ENCODE results near the gene PPP1R13B. TPM values are rescaled to one million over a fixed set of nuclear protein-coding genes. Genes with fewer than 3 reads are reported as not detected.

PPP1R13B gene
- total RNA-seq, 1 experiment from 2014 or later, result 17.8 TPM

GRCh38 chr14:103773521-103773920 is 73.9 kb downstream of the PPP1R13B start:
- ChIA-PET POLR2A (no interaction called here), CTCF (no interaction called here), RAD21 (ENCODE audit: low non-redundant PET in 1 of 2, low total read pairs in 2 of 2, uncharacterized antibody in 2 of 2, unreplicated experiment in 2 of 2) (no interaction called here)
- no peak overlapping the region for H3K27ac ChIP-seq (ENCODE audit: low read depth, low read length)
- H3K4me3 ChIP-seq (replicated peaks in 1 of 2; ENCODE audit: low read depth in 1 of 2, low read length in 2 of 2), result no peak overlapping the region
- no TSS peak for BruUV-seq (replicated peaks)
- no peaks in the 10 kb centered on the region for H3K27me3 ChIP-seq (ENCODE audit: insufficient read depth, low read length)
- H3K4me1 ChIP-seq (ENCODE audit: control insufficient read depth in 1 of 2, insufficient read depth in 2 of 2, low read length in 2 of 2), result no peaks in the 10 kb centered on the region
- no peaks in the 10 kb centered on the region for H3K9me2 ChIP-seq (ENCODE audit: insufficient read depth)
- intact Hi-C loops (cut with micrococcal nuclease), result no loop called here
- H3K79me2 ChIP-seq (ENCODE audit: insufficient read depth, low read length), result no peaks in the 10 kb centered on the region
- H3K9me3 ChIP-seq (ENCODE audit: control insufficient read depth in 1 of 2, insufficient read depth in 1 of 2, low read depth in 1 of 2, low read length in 2 of 2), result no peaks in the 10 kb centered on the region
- H3K9ac ChIP-seq (ENCODE audit: low read length), result no peak overlapping the region
- no peaks in the 10 kb centered on the region; a peak in 1 of 4 replicates for H3K36me3 ChIP-seq (ENCODE audit: control insufficient read depth in 1 of 2, insufficient read depth in 2 of 2, low read length in 2 of 2)
- H3K4me2 ChIP-seq (ENCODE audit: low read length), result no peak overlapping the region
- TF ChIP-seq SP1 (IDR thresholded peaks at IDR 0.05; ENCODE audit: low read depth), result no peak
- TF ChIP-seq SIN3A (IDR thresholded peaks at IDR 0.05; ENCODE audit: low read depth), result no peak
- TF ChIP-seq, protein P1, sequence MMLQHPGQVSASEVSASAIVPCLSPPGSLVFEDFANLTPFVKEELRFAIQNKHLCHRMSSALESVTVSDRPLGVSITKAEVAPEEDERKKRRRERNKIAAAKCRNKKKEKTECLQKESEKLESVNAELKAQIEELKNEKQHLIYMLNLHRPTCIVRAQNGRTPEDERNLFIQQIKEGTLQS (IDR thresholded peaks at IDR 0.05), result no peak
- TF ChIP-seq EZH2 (IDR thresholded peaks at IDR 0.05), result no peak
- TF ChIP-seq POLR2AphosphoS5 (IDR thresholded peaks at IDR 0.05; ENCODE audit: low read depth, low read length), result no peak
- TF ChIP-seq ZFX (IDR thresholded peaks at IDR 0.05), result no peak
- no peak for TF ChIP-seq SRF (IDR thresholded peaks at IDR 0.05; ENCODE audit: low read depth)
- DNase-seq (ENCODE audit: low read depth, low spot score) (no peak), ATAC-seq (no peak)
- no peak overlapping the region for H2AFZ ChIP-seq (ENCODE audit: low read depth, low read length, poor library complexity, severe bottlenecking)
- no peaks in the 10 kb centered on the region for H4K20me1 ChIP-seq (ENCODE audit: insufficient read depth)

DNA sequence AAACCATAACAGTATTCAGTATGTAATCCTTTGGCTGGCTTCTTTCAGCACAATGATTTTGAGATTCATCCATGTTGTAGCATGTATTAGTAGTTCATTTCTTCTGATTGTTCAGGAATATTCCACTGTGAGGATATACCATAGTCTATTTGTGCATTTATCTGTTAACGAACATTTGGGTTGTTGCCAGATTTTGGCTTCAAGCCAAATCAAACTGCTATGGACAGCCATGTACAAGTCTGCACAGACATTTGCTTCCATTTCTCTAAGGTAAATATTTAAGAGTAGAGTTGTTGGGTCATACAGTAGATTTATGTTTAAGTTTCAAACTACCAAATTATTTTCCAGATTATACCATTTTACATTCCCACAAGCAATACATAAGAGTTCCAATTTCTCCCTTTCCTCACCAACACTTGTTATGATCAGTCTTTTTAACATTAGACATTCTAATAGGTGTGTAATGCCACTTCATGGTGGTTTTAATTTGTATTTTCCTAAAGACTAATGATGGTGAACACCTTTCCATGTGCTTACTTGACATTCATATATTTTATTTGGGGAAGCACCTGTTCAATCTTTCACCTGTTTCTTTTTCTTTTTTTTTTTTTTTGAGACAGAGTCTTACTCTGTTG is 75.2 kb downstream of the PPP1R13B start:
- TF ChIP-seq SP1 (IDR thresholded peaks at IDR 0.05; ENCODE audit: low read depth) (no peak), MAX (IDR thresholded peaks at IDR 0.05) (no peak), EZH2 (IDR thresholded peaks at IDR 0.05) (no peak), JUND (IDR thresholded peaks at IDR 0.05) (no peak), CBX3 (IDR thresholded peaks at IDR 0.05; ENCODE audit: low read depth) (no peak), FOSL1 (IDR thresholded peaks at IDR 0.05; ENCODE audit: low read depth) (no peak), ZNF274 (IDR thresholded peaks at IDR 0.05; ENCODE audit: low read depth, low read length) (no peak), EZH2phosphoT487 (IDR thresholded peaks at IDR 0.05; ENCODE audit: borderline replicate concordance) (no peak), EGR1 (IDR thresholded peaks at IDR 0.05; ENCODE audit: low read depth) (no peak)
- TF ChIP-seq, protein P1 (IDR thresholded peaks at IDR 0.05), result no peak
- Histone ChIP-seq H3K9me2 (ENCODE audit: insufficient read depth) (no peaks in the 10 kb centered on the region), H3K27ac (ENCODE audit: low read depth, low read length) (no peak overlapping the region), H2AFZ (ENCODE audit: low read depth, low read length, poor library complexity, severe bottlenecking) (no peak overlapping the region), H4K20me1 (ENCODE audit: insufficient read depth) (no peaks in the 10 kb centered on the region), H3K9me3 (ENCODE audit: control insufficient read depth in 1 of 2, insufficient read depth in 1 of 2, low read depth in 1 of 2, low read length in 2 of 2) (no peaks in the 10 kb centered on the region), H3K79me2 (ENCODE audit: insufficient read depth, low read length) (no peaks in the 10 kb centered on the region), H3K36me3 (ENCODE audit: control insufficient read depth in 1 of 2, insufficient read depth in 2 of 2, low read length in 2 of 2) (no peaks in the 10 kb centered on the region; a peak in 1 of 4 replicates), H3K27me3 (ENCODE audit: insufficient read depth, low read length) (no peaks in the 10 kb centered on the region), H3K4me1 (ENCODE audit: control insufficient read depth in 1 of 2, insufficient read depth in 2 of 2, low read length in 2 of 2) (no peaks in the 10 kb centered on the region), H3K4me3 (replicated peaks in 1 of 2; ENCODE audit: low read depth in 1 of 2, low read length in 2 of 2) (no peak overlapping the region), H3K9ac (ENCODE audit: low read length) (no peak overlapping the region), H3K4me2 (ENCODE audit: low read length) (no peak overlapping the region)
- ChIA-PET RAD21 (ENCODE audit: low non-redundant PET in 1 of 2, low total read pairs in 2 of 2, uncharacterized antibody in 2 of 2, unreplicated experiment in 2 of 2) (no interaction called here), CTCF (no interaction called here), POLR2A (no interaction called here)
- ATAC-seq, result no peak
- no TSS peak for BruUV-seq (replicated peaks)
- no peak for DNase-seq (ENCODE audit: low read depth, low spot score)
- intact Hi-C loops (cut with micrococcal nuclease), result no loop called here
